IMR-90 (cell line): ENCODE results near the gene SCFD1. TPM values are rescaled to one million over a fixed set of nuclear protein-coding genes. Genes with fewer than 3 reads are reported as not detected.

Experiments used
- ATAC-seq: fragments of 200-7000 bp; cut with Tn5 transposase; 2 replicates; pipeline ENCODE4 v1.9.1; 2020; ENCODE audit warnings: low read depth, mild to moderate bottlenecking, moderate library complexity
- BruUV-seq: library from RNA; stranded (reverse); fragments of 400-500 nt; replicated peaks from 2 replicates; lab custom pipeline; 2021; lab: Mats Ljungman, UMichigan
- CTCF ChIA-PET: fragments of 300-600 bp; formaldehyde crosslinking; extraction: SDS; loops from one replicate; lab custom pipeline; 2021; ENCODE audit warnings: antibody characterized with exemption; lab: Yijun Ruan, JAX
- POLR2A ChIA-PET: fragments of 300-600 bp; sonication (Branson Sonifier 250); formaldehyde crosslinking; loops from one replicate; lab custom pipeline; 2022; ENCODE audit warnings: antibody characterized with exemption; ENCODE audit not compliant: unreplicated experiment; lab: Charles Lee
- DNase-seq: peaks from one replicate; pipeline ENCODE4 v3.0.0; 2013
- H2AFZ ChIP-seq: replicated peaks from 2 replicates; pipeline ENCODE3; 2013; ENCODE audit warnings: low read length, mild to moderate bottlenecking; ENCODE audit not compliant: poor library complexity
- H2AK5ac ChIP-seq: 2 replicates; pipeline ENCODE4 v1.6.1; 2013; ENCODE audit warnings: low read depth, low read length, inconsistent platforms
- H2AK9ac ChIP-seq: replicated peaks from 2 replicates; pipeline ENCODE3; 2013; ENCODE audit warnings: mild to moderate bottlenecking, low read depth, low read length, moderate library complexity; ENCODE audit not compliant: poor library complexity
- H2BK120ac ChIP-seq: 2 replicates; pipeline ENCODE4 v1.6.1; 2013; ENCODE audit warnings: low read depth, low read length, inconsistent platforms
- H2BK15ac ChIP-seq: 3 replicates; pipeline ENCODE4 v1.6.1; 2013; ENCODE audit warnings: low read depth, low read length, inconsistent platforms
- H2BK20ac ChIP-seq: 2 replicates; pipeline ENCODE4 v1.6.1; 2013; ENCODE audit warnings: low read depth, mild to moderate bottlenecking, inconsistent platforms, low read length, moderate library complexity
- H2BK5ac ChIP-seq: 2 replicates; pipeline ENCODE4 v1.6.1; 2013; ENCODE audit warnings: mild to moderate bottlenecking, low read depth, low read length, inconsistent platforms; ENCODE audit not compliant: poor library complexity, severe bottlenecking
- H3K14ac ChIP-seq: replicated peaks from 2 replicates; pipeline ENCODE4 v1.6.1; 2013; ENCODE audit warnings: low read depth, low read length, inconsistent platforms
- H3K18ac ChIP-seq: 2 replicates; pipeline ENCODE4 v1.6.1; 2013; ENCODE audit warnings: low read depth, low read length, control low read depth
- H3K23ac ChIP-seq: 2 replicates; pipeline ENCODE4 v1.6.1; 2013; ENCODE audit warnings: low read depth, low read length, inconsistent platforms
- H3K27ac ChIP-seq: 2 replicates; pipeline ENCODE4 v1.5.1; 2013; ENCODE audit warnings: mild to moderate bottlenecking, control low read depth, low read length; ENCODE audit not compliant: insufficient read depth
- H3K27me3 ChIP-seq: 2 replicates; pipeline ENCODE4 v1.6.1; 2013; ENCODE audit warnings: low read length; ENCODE audit not compliant: control insufficient read depth, insufficient read depth
- H3K36me3 ChIP-seq: 2 replicates; pipeline ENCODE4 v1.6.1; 2013; ENCODE audit warnings: low read length, mixed read lengths; ENCODE audit not compliant: control insufficient read depth, insufficient read depth
- H3K4ac ChIP-seq: 2 replicates; pipeline ENCODE4 v1.6.1; 2013; ENCODE audit warnings: low read depth, low read length, inconsistent platforms
- H3K4me1 ChIP-seq: 2 replicates; pipeline ENCODE4 v1.6.1; 2013; ENCODE audit warnings: low read length, mixed read lengths; ENCODE audit not compliant: control insufficient read depth, insufficient read depth
- H3K4me2 ChIP-seq: 2 replicates; pipeline ENCODE4 v1.6.1; 2013; ENCODE audit warnings: low read depth, mild to moderate bottlenecking, control low read depth, low read length, moderate library complexity
- H3K4me3 ChIP-seq: 2 replicates; pipeline ENCODE4 v1.5.1; 2013; ENCODE audit warnings: low read depth, mild to moderate bottlenecking, control low read depth, low read length, moderate library complexity; ENCODE audit not compliant: insufficient read depth
- H3K56ac ChIP-seq: 2 replicates; pipeline ENCODE4 v1.6.1; 2013; ENCODE audit warnings: low read length, inconsistent platforms; ENCODE audit not compliant: insufficient read depth; ENCODE audit errors: extremely low read depth
- H3K79me1 ChIP-seq, 2 experiments: 2 replicates each; pipeline ENCODE4 v1.6.1; 2013; ENCODE audit warnings: low read length in 2 of 2, inconsistent platforms in 1 of 2, low read depth in 1 of 2
- H3K9ac ChIP-seq: 2 replicates; pipeline ENCODE4 v1.6.1; 2013; ENCODE audit warnings: low read depth, low read length, control low read depth
- H3K9me1 ChIP-seq: 2 replicates; pipeline ENCODE4 v1.6.1; 2013; ENCODE audit warnings: low read length, inconsistent platforms; ENCODE audit not compliant: insufficient read depth
- H3K9me3 ChIP-seq: 2 replicates; pipeline ENCODE4 v1.6.1; 2013; ENCODE audit warnings: low read length; ENCODE audit not compliant: control insufficient read depth, insufficient read depth
- H4K20me1 ChIP-seq: 2 replicates; pipeline ENCODE4 v1.6.1; 2013; ENCODE audit warnings: low read length, inconsistent platforms; ENCODE audit not compliant: insufficient read depth
- H4K5ac ChIP-seq: 2 replicates; pipeline ENCODE4 v1.6.1; 2013; ENCODE audit warnings: mild to moderate bottlenecking, low read depth, low read length, control low read depth
- H4K8ac ChIP-seq, 2 experiments: 2 replicates each; pipeline ENCODE4 v1.6.1; 2013; ENCODE audit warnings: low read depth in 2 of 2, low read length in 2 of 2, control low read depth in 1 of 2, inconsistent platforms in 1 of 2
- H4K91ac ChIP-seq: 2 replicates; pipeline ENCODE4 v1.6.1; 2013; ENCODE audit warnings: low read depth, low read length, inconsistent platforms; ENCODE audit not compliant: insufficient read depth
- BHLHE40 ChIP-seq: fragments of 150-350 bp; IDR thresholded peaks from 2 replicates; pipeline ENCODE4 v1.6.1; 2016; ENCODE audit warnings: mild to moderate bottlenecking, low read depth, low read length
- CEBPB ChIP-seq: IDR thresholded peaks from 2 replicates; pipeline ENCODE4 v1.6.1; 2012; ENCODE audit warnings: low read depth, low read length, improper control_type of control experiment
- CHD1 ChIP-seq: IDR thresholded peaks from 2 replicates; pipeline ENCODE4 v1.6.1; 2012; ENCODE audit warnings: low read depth, low read length, improper control_type of control experiment
- FOS ChIP-seq: fragments of 150-350 bp; IDR thresholded peaks from 2 replicates; pipeline ENCODE4 v1.6.1; 2016; ENCODE audit warnings: low read depth, low read length
- MAFK ChIP-seq: IDR thresholded peaks from 2 replicates; pipeline ENCODE4 v1.6.1; 2012; ENCODE audit warnings: low read depth, low read length, improper control_type of control experiment
- MAZ ChIP-seq: IDR thresholded peaks from 2 replicates; pipeline ENCODE4 v1.6.1; 2012; ENCODE audit warnings: low read depth, mild to moderate bottlenecking, low read length, improper control_type of control experiment, moderate library complexity, borderline replicate concordance
- MXI1 ChIP-seq: IDR thresholded peaks from 2 replicates; pipeline ENCODE4 v1.6.1; 2012; ENCODE audit warnings: low read depth, mild to moderate bottlenecking, low read length, moderate library complexity, borderline replicate concordance
- NFE2L2 ChIP-seq: fragments of 150-350 bp; IDR thresholded peaks from 2 replicates; pipeline ENCODE4 v1.6.1; 2016; ENCODE audit warnings: low read depth, mild to moderate bottlenecking, low read length
- POLR2A ChIP-seq: IDR thresholded peaks from 2 replicates; pipeline ENCODE4 v1.6.1; 2012; ENCODE audit warnings: mild to moderate bottlenecking, low read depth, low read length
- RAD21 ChIP-seq: IDR thresholded peaks from 2 replicates; pipeline ENCODE4 v1.6.1; 2012; ENCODE audit warnings: low read length, improper control_type of control experiment
- RCOR1 ChIP-seq: IDR thresholded peaks from 2 replicates; pipeline ENCODE4 v1.6.1; 2012; ENCODE audit warnings: mild to moderate bottlenecking, low read length, improper control_type of control experiment; ENCODE audit not compliant: insufficient replicate concordance
- RFX5 ChIP-seq: IDR thresholded peaks from 2 replicates; pipeline ENCODE4 v1.8.0; 2012; ENCODE audit warnings: low read depth, mild to moderate bottlenecking, low read length, moderate library complexity
- SMC3 ChIP-seq: fragments of 150-350 bp; IDR thresholded peaks from 2 replicates; pipeline ENCODE4 v1.6.1; 2016; ENCODE audit warnings: low read depth, mild to moderate bottlenecking, antibody characterized with exemption, low read length, moderate library complexity
- dilution Hi-C: fragments of 300-500 bp; cut with HindIII; formaldehyde crosslinking; loops from one replicate; pipeline ENCODE4 v1.14.3; 2018; ENCODE audit warnings: low sequenced_read_pairs; ENCODE audit not compliant: unreplicated experiment
- in situ Hi-C: fragments of 300-500 bp; cut with MboI; formaldehyde crosslinking; loops from 3 replicates; pipeline ENCODE4 v1.14.3; 2019; ENCODE audit warnings: low sequenced_read_pairs, inconsistent platforms, mixed read lengths
- intact Hi-C: fragments of 100-400 bp; cut with micrococcal nuclease; formaldehyde crosslinking; loops from 2 replicates; pipeline ENCODE4 v1.10.0; 2022
- polyA plus RNA-seq, 3 experiments: library from polyadenylated mRNA; depleted of rRNA; stranded (reverse); fragments of >200 nt; gene quantifications; 2 replicates each; pipeline ENCODE4 v1.2.3, GENCODE V29; 2012; ENCODE audit warnings: low replicate concordance in 1 of 3
- total RNA-seq: library from RNA; depleted of rRNA; stranded (reverse); fragments of >200 nt; gene quantifications from 2 replicates; pipeline ENCODE4 v1.2.3, GENCODE V29; 2012
- TF ChIP-seq, protein P1 (sequence below): fragments of 150-350 bp; IDR thresholded peaks from 2 replicates; pipeline ENCODE4 v1.6.1; 2017; ENCODE audit warnings: mild to moderate bottlenecking, antibody characterized with exemption, low read length, low read depth
- TF ChIP-seq, protein P2 (sequence below): conservative IDR thresholded peaks from 2 replicates; pipeline ENCODE4 v1.5.1; 2012; ENCODE audit warnings: mild to moderate bottlenecking, low read depth, low read length, improper control_type of control experiment
- TF ChIP-seq, protein P3 (sequence below): fragments of 150-350 bp; IDR thresholded peaks from 2 replicates; pipeline ENCODE4 v1.6.1; 2016; ENCODE audit warnings: low read depth, mild to moderate bottlenecking, low read length, moderate library complexity, borderline replicate concordance

SCFD1 gene
- total and polyA plus RNA-seq, 2 of the 4 experiments (the other 2 are of a cell fraction) = 51.4 to 74.0 TPM

DNA sequence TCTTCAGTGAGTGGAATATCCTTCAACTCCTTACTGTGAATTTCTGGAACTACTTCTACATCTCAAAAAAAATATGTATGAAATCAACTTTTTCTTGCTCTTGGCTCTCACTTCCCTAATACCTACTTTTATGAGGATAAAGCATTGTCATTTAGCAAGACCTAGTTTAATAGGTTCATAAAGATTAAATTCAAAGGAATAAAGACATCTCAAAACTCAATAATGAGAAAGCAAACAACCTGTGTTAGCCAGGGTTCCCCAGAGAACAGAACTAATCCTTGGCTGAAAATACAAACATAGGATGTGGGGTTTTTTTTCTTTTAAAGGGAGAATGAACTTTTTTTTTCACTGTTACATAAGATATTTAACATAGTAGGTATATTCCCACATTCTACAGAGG, 57.9 kb downstream of the SCFD1 start:
- Histone ChIP-seq H3K4me2 (no peak overlapping the region), H2AK5ac (no peak overlapping the region), H3K4ac (no peak overlapping the region), H3K27me3 (no peaks in the 10 kb centered on the region), H3K36me3 (peaks cover 18% of the 10 kb centered on the region), H3K9me1 (peaks cover 2% of the 10 kb centered on the region; the same call in 1 of the 2 replicates), H3K56ac (no peak overlapping the region), H2BK15ac (no peak overlapping the region), H2BK5ac (no peak overlapping the region), H3K14ac (no peak overlapping the region), H4K8ac (no peak overlapping the region), H3K9me3 (0 out of 2 replicates have a peak, but pooled peaks cover 2% of the 10 kb centered on the region), H3K23ac (no peak overlapping the region), H2BK20ac (no peak overlapping the region), H3K79me1 (peaks cover 11 to 15% of the 10 kb centered on the region in 2 experiments), H3K4me1 (no peaks in the 10 kb centered on the region), H2AFZ (no peak overlapping the region), H2AK9ac (no peak overlapping the region), H3K18ac (no peak overlapping the region), H4K20me1 (no peaks in the 10 kb centered on the region), H3K27ac (no peak overlapping the region), H3K4me3 (no peak overlapping the region), H4K5ac (no peak overlapping the region), H4K91ac (no peak overlapping the region), H3K9ac (no peak overlapping the region), H2BK120ac (no peak overlapping the region)
- CTCF ChIA-PET = interaction anchor here (0.7 to 0.8 kb wide), 2 partner anchors 15 to 868 kb away, joined by 3 read pairs; no protein-coding TSS in a partner anchor
- dilution Hi-C loops = no loop called here
- no peak for ATAC-seq
- TF ChIP-seq, protein P1, sequence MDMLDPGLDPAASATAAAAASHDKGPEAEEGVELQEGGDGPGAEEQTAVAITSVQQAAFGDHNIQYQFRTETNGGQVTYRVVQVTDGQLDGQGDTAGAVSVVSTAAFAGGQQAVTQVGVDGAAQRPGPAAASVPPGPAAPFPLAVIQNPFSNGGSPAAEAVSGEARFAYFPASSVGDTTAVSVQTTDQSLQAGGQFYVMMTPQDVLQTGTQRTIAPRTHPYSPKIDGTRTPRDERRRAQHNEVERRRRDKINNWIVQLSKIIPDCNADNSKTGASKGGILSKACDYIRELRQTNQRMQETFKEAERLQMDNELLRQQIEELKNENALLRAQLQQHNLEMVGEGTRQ = no peak
- TF ChIP-seq CHD1 = no peak
- TF ChIP-seq, protein P2, sequence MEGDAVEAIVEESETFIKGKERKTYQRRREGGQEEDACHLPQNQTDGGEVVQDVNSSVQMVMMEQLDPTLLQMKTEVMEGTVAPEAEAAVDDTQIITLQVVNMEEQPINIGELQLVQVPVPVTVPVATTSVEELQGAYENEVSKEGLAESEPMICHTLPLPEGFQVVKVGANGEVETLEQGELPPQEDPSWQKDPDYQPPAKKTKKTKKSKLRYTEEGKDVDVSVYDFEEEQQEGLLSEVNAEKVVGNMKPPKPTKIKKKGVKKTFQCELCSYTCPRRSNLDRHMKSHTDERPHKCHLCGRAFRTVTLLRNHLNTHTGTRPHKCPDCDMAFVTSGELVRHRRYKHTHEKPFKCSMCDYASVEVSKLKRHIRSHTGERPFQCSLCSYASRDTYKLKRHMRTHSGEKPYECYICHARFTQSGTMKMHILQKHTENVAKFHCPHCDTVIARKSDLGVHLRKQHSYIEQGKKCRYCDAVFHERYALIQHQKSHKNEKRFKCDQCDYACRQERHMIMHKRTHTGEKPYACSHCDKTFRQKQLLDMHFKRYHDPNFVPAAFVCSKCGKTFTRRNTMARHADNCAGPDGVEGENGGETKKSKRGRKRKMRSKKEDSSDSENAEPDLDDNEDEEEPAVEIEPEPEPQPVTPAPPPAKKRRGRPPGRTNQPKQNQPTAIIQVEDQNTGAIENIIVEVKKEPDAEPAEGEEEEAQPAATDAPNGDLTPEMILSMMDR = no peak
- TF ChIP-seq MAZ = no peak
- no peak for TF ChIP-seq MXI1
- TF ChIP-seq, protein P3, sequence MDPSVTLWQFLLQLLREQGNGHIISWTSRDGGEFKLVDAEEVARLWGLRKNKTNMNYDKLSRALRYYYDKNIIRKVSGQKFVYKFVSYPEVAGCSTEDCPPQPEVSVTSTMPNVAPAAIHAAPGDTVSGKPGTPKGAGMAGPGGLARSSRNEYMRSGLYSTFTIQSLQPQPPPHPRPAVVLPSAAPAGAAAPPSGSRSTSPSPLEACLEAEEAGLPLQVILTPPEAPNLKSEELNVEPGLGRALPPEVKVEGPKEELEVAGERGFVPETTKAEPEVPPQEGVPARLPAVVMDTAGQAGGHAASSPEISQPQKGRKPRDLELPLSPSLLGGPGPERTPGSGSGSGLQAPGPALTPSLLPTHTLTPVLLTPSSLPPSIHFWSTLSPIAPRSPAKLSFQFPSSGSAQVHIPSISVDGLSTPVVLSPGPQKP = no peak
- no peak for TF ChIP-seq MAFK
- TF ChIP-seq NFE2L2 = no peak
- no peak for TF ChIP-seq SMC3
- TF ChIP-seq RCOR1 = no peak
- TF ChIP-seq CEBPB = no peak
- TF ChIP-seq BHLHE40 = no peak
- no peak for TF ChIP-seq RFX5
- no peak for TF ChIP-seq FOS
- TF ChIP-seq POLR2A = no peak
- no peak for TF ChIP-seq RAD21
- in situ Hi-C loops = no loop called here
- POLR2A ChIA-PET = no interaction called here
- DNase-seq = no peak
- BruUV-seq = no TSS peak
- intact Hi-C loops = no loop called here
